ENCODE measurements around the gene TMCC2.

Gene TMCC2

DNA sequence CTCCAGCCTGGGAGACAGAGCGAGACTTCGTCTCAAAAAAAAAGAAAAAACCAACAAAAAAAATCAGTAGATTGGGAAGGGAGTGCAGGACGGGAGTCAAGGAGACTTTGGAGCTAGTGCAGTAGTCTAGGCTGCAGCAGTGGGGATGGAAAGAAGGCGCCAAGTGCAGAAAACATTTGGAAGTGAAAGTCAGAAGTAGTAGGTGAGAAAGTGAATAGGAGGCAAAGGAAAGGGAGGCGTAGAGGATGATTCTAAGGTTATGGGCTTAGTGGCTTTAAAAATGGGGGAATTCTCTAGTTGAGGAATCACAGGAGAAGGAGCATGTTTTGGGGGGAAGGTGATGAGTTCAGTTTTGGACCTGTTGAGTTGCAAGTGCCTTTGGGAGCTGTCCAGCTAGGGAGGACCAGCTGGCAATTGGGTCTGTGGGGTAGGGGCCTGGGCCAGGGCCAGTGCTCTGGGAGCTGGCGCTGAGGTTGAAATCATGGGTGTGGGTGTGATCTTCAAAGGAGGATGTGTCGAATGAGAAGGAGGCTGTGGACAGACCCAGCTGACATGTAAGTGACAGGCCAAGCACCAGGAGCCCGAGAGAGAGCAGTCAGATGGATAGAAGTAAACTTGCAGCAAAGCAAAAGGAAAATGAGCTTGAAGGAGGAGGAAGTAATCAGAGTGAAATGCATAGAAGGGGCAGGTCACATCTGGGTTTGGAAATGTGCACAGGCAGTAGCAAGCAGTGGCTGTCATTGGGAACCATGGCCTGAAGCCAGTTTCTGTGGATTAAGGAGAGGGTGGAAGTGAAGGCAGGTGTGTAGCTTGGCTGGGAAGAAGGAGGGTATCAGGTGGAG lies 15.8 kb downstream of the TMCC2 start:
- DNase-seq: no peak

DNA sequence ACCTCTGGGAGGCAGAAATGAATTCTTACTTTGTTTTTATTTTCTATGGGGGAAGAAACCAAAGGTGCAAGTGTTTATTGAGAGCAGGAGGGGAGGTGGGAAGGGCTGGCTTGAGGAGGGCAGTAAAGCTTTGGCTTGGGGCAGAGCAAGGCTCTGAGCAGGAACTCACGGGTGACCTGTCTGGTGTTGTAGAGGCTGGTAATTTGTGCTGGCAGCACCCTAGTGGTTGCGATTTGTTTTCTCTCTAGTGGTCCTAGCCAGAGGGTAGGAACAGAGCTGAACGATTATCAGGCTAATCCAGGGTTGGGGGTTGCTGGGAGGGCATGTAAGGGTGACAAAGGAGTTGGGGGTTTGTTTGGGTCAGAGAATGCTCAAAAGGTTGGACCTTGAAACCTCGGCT lies 16.6 kb downstream of the TMCC2 start:
- no peak for DNase-seq

DNA sequence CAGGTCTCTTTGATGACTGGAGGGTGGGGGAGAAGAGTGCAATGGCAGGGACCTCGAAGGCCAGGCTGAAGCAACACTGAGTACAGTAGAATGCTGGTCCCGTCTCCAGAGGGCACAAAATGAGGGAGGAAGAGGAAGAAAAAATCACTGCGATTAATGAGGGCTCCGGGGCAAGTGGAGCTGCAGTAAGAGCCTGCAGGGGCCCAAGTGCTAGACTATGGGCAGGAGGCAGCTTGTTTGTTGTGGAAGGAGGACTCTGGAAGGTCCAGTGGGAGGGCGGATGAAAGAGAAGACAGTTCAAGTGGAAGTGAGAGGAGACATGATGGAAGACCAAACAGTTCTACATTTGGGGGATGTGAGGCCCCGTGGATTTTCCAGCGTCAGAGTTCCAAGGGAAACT lies 17.4 kb downstream of the TMCC2 start:
- DNase-seq: no peak

DNA sequence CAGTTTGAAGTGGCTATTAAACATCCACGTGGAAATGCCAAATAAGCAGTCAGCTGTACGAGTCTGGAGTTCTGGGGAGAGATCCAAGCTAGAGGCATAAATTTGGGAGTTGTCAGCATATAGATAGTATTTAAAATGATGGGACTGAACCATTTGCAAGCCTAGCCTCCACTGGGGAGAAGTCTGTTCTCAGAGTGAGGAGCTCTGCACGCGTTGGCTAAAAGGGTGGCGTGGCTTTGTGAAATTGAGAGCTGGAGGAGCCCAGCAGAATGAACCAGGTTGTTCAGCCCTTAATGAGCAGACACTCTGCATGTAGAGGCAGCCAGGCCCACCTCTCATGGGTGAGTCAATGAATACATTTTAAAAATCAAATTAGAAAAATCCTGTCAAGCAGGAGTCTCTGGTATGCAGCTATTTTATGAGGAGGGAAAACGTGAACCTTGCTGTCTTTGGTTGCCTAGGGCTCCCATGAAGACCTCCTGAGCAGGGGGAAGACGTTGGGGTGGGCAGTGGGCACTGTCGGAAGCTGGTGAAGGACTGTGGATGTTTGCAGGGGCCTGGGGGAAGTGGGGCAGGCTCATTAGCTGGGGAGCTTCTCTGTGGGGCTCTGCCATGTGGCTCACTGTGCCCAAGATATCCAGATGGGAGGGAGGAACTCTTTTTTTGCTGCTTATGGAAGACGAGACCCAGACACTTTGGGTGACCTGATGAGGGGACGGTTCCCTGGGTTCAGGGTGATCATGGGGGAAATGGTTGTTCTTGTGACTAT lies 18.8 kb downstream of the TMCC2 start:
- no peak for DNase-seq

DNA sequence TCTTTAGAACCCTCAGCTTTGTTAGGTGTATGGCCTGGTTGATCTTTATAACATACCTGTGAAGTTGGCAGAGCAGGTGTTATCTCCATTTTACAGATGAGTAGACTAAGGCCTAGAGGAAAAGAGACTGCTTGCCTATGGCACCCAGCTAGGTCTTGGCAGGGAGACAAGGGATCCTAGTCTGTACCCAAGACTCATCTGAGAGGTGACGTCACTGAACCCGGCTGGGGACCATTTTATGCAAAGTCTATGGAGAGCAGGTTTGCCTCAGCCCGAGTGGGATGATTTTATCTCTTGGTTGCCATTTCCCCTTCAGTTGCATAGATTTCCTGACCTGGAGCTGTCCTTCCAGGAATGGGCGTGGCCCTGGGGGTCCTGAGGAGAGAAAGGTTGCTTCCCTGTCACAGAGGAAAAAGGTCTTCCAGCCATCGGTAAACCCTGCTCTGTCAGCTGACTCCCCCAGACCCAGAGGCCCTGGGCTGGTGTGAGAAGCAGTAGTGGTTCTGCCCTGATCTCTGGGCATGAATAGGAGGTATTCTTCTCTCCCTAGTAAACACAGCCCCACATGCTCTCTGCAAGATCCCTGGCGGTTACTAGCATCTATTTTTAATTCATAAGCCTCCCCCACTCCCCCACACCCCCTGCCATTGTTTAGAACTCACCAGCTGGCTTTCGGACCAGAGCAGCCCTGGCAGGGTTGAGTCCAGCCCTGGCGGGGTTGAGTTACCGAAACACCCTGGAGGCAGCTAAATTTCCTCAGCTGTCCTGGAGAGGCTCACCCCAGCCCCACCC lies 19.6 kb downstream of the TMCC2 start:
- DNase-seq: no peak

DNA sequence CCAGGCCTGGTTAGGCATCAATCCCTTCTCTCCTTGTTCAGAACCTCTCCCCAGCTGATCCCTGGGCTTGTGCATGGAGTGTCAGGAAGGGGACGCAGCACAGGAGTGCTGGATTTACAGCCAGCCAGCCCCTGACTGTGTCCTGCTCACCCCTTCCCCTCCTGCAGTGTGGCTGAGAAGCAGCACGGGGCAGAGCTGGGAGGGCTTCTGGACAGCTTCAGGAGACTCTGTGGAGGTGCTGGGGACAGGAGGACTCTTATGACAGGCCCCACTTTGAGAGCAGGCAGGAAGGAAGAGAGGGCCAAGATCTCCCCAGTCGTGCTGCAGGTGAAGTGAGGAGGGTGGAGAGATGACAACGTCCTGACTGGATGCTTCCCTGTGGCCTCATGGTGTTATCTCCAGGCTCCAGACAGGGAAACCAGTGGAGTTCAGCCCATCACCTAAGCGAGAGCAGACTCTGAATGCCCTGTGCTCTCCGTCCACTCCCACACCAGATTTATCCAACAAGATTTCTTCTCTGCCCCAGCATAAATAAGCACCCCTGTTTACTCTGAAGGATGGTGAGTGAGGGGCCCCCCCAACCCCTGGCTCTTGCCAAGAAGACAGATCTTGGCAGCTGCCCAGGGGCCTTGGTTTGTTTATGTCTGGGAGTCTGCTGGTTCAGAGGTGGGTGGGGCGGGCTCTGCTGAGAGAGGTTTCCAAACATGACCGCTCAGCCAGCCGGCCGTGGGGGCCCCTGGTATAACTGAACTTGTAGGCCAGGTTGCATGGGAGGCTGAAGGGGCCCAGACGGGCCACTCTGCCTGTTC lies 21.3 kb downstream of the TMCC2 start:
- no peak for DNase-seq

DNA sequence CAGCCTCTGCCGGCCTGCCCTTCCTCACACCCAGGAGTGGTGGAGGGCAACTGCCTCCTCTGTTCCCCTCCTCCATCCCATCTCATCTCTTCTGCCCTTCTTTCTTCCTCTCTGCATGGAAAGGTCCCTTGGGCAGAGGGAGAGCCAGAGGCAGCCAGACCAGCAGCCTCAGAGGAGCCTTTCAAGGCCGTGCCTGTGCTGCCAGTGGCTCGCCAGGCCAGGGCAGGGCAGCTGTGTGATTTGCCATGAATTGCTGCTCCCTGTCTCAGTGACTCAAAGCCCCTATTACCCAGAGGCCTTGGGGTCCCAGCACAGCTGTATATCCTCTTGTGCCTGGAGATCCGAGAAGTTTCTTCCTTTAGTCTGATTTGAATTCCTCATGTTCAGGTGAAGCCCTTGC lies 21.9 kb downstream of the TMCC2 start:
- DNase-seq: no peak

DNA sequence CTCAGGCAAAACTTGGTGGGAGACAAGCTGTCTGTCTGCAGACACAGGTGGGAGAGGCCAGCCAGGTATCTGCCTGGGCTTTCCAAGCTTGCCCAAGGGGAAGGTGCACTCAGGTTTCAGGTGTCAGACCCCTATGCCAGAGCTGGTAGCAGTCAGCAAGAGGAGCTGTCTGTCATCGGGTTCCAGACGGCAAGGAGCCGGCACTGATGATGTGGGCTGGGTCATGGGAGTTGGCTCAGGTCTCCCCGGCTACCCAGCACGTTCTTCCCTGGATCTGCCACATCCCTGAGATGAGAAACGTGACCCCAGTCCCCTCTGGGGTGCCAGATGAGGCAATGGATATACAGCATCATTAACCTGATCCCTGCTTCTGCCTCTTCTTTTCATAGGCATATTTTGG lies 23.0 kb downstream of the TMCC2 start:
- no peak for DNase-seq

DNA sequence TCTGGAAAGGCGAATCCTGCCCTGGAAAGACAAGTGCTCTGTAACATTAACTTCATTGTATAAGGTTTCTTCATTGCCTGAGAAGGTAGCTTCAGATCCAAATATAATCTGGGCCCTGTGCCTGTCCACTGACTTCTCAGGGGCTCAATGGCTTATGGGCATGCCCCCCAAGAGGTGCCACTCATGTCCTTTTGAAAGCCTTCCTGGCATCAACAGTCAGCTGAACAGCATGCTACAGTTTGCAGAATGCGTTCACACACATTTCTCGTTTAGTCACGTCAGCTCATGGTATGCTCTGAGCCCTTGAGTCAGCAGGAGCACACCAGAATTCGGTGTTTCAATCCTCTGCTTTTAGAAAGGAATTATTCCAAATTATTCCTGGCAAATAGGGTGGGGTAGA lies 23.8 kb downstream of the TMCC2 start:
- no peak for DNase-seq

DNA sequence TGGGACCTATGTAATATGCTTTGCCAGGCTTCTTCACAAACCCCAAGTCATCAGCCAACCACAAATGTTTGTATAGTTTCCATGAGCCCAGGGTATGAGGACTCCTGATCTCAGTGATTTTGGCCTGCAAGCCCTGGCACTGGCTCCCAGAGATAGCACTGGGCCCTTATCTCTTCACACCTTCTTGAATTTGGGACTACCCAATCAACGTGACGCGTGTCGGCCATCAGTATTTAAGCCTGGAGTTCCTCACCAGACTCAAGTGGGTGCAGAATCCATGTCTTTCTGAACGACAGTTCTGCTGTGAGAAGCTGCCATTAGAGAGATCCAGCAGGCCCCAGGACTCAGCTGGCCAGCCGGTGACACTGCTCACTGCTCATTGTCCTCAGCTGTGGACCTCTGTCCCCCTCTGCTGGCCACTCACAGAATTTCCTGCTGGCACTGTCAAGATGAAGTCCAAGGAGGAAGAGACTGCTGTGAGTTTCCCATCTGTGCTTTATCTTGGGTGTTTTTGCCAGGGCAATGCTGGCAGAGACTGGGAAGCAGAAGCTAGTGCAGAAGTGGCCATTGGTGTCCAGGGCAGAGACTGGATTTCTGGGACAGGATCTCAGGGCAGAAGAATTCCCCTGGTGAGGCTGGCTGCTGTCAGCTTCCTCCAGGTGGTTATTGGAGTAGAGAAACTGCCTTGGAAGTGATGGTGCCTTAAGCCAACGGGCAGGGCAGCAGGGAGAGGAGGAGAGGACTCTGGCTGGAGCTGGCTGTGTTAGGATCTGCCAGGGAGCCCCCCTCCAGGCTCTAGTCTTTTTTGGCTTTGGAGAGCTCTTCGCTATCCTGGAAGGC lies 28.4 kb downstream of the TMCC2 start:
- DNase-seq: peak; percentile 86

DNA sequence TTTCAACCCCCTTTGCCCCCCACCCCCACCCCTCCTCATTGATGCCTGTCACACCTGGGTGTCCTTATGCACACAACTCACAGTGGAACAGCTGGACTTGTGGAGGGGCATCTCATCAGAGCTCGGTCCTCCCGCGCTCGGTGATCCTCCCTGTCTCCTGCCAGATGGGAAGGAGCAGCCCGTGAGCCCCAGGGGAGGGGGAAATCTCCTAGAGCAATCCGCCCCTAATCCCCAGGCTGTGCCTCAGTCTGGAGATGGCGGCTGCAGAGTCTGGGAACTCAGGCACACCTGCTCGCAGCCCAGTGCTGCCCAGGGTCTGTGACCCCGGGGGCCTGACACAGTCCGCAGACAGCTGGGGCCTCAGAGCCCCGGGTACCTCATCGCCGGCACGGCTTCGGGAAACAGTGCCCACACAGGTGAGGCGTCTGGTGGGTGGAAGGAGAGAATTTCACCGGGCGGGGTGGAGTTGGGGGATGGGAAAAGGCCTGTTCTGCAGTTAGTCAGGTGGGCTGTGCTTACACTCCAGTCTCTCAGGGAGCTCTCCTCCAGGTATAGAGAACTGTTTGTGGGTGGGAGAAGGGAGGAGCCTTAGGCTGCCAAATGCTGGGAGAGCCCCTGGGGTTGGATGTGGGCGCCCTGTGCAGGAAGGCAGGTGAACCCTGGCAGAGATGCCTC lies 29.3 kb downstream of the TMCC2 start:
- DNase-seq: no peak

DNA sequence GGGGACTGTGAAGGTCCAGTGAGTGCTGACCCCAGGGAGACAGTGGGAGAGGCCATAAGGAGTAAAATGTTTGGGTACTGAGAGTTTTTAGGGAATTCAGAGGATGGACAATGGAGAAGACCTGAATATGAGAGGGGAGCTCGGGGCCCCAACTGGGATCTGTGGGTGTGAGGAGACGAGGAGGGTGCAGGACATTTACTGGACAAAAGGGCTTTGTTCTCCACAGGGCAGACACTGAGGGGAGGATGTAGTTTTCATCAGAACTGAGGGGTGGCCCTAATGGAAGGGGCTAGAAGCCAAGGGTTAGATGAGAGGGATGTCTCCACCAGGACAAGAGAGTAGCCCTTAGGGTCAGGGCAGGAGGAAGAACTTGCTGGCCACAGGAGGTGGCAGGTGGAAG lies 30.0 kb downstream of the TMCC2 start:
- DNase-seq: no peak

DNA sequence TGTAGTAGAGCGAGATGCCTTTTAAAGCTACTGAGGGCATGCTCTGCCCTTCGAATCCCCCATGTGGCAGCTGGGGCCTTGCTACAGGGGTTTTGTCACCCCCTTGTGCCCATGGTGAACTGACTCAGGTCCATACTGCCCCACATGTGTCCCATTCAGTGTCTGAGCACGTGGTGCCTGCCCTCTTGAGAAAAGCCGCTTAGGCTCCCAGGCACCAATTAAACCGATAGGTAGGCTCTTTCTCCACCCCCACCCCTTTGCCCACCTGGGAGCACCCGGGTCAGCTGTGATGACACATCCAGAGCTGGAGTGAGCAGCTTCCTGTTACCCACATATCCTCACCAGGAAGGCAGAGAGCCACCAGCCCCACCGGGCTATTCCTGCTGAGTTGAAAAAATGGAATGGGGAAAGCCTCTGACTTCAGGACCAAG lies 30.5 kb downstream of the TMCC2 start:
- no peak for DNase-seq

DNA sequence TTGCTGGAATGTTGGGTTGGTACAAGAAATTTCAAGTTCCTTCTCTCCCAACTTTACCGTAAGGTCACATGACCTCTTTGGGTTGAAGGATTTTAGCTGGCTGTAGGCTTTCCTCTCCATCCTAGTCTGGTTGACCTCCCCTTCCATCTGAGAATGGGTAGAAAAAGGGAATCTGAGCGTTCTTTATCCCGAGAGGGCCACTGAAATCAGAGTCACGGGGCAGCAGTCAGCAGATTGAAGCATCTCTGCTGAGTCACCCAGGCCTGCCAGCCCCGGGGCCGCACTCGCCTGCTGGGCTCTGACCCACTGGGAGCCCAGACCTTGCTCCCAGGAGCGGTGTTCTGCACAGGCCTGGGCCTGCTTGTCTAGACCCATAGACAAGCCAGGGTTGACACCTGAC lies 31.0 kb downstream of the TMCC2 start:
- DNase-seq: no peak

DNA sequence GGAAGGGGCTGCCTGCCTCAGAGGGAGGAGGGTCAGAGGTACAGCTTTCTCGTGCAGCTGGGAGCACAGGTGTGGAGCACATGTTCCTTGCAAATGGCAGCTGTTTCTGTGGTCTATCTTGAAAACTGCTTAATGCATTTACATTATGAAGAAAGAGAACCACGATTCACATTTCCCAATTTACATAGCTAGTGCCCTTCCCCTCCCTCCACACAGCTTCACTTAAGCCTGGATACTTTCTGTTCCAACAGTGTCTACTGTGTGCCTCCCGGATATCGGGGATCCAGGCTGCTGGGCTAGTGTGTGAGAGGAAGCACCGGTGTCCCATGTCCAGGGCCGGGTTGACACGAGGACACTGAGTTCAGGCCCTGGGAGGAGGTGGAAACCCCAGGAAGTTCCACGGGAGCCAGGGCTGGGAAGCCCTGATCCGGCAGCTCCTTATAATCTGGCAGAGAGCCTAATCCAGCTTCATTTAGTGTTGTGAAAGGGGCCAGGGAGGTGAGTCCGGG lies 31.6 kb downstream of the TMCC2 start:
- DNase-seq: no peak

DNA sequence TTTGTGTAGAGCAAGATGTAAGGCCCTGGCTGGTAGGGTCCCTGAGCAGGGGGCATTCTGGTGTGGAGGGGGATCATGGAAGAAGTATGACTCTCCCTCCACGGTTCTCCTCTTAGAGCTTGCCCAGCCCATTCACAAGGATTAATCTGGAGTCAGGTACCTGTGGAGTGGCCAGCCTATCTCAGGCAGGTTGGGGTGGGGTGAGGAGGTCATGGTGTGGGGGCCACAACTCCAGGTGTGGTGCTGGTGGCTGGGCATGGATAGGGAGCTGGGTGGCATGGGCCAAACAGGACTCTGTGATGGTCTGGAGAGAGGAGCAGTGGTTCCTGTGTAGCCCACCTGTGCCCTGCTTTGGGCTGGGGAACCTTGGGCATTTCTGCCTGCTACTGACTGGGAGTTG lies 32.3 kb downstream of the TMCC2 start:
- DNase-seq: no peak

DNA sequence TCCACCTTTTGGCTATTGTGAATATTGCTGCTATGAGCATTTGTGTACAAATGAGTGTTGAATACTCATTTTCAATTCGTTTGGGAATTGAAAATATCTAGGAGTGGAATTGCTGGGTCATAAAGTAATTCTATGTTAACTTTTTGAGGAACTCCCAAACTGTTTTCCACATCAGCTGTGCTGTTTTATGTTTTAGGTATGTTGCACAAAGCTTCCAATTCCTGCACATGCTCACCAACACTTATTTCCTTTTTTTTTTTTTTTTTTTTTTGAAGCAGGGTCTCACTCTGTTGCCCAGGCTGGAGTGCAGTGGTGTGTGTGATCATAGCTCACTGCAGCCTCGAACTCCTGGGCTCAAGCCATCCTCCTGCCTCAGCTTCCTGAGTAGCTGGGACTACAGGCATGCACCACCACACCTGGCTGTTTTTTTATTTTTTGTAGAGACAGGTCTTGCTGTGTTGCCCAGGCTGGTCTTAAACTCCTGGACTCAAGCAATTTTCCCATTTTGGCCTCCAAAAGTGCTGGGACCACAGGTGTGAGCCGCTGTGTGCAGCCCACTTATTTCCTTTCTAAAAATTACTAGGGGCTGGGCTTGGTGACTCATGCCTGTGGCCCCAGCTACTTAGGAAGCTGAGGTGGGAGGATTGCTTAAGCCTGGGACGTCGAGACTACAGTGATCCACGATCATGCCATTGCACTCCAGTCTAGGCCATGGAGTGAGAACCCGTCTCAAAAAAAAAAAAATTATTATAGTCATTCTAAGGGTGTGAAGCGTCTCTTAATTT lies 33.4 kb downstream of the TMCC2 start:
- DNase-seq: no peak

DNA sequence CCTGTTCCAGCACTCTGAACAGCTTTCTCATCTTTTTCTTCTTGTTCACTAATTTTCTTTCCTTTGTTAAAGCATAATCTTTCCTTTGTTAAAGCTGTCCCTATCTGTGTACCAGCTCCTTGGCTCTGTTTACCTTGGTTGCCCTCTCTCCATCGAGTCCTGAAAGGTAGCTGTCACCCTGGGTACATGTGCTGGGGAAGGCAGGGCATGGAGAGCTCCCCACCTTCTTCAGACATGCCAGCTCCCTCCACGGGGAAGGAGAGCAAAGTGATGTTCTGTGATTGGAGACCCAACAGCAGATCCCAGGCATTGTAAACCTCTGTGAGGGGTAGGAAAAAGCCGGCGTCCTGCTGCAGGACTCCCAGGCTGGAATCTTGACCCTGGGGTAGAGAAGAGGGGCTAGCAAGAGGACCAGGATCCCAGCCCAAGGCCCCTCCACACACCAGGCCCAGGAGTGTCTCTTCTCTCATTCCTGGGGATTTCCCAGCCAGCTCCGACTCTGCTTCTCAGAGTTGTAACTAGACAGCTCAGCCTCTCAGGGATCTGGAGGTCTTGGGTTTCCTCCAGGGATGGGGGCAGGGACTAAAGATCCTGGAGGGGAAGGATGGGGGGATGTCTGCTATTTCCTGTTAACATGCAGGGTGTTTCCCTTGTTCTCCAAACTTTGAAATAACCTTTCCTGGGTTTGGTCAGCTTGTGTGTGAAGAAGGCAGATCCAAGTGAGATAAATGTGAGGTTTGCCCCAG lies 34.4 kb downstream of the TMCC2 start:
- DNase-seq: no peak

DNA sequence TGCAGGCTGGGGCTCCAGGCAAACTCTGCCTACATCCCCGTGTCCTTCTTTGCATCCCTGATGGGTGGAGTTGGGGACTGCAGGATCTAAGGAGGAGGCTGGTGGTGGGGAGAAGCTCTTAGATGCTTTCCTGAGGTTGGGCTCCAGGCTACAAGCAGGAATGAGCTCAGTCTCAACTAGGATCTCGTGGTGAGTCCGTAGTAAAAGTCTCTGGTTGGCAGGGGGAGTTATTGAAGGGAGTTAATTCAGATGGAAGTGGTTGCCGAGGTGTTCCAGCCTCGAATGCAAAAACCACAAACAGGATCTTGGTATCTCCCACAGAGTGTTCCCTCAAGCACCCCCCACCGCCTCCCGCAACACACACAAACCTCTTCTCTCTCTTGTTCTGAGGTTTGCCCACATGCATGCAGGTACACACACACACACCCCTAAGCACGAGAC lies 35.0 kb downstream of the TMCC2 start:
- DNase-seq: no peak
